Heart left ventricle (tissue), 16 donors: ENCODE measurements around the gene CLIP2. TPM values are rescaled to one million over a fixed set of nuclear protein-coding genes. Genes with fewer than 3 reads are reported as not detected.
"Not testable (repeated sequence)": the region's sequence is repeated elsewhere in the genome, so short reads cannot be mapped to it uniquely, and the experiment has no call there.

Experiments
- ATAC-seq, 4 donors: fragments of 200-7000 bp; cut with Tn5 transposase; one replicate each; pipeline ENCODE4 v1.9.1; 2020 to 2022; ENCODE audit warnings: moderate library complexity in 4 of 4, mild to moderate bottlenecking in 3 of 4, moderate number of reproducible peaks in 1 of 4
- DNase-seq, 5 donors: peaks; one replicate each; pipeline ENCODE4 v3.0.0-alpha.2; 2020
- H3K27ac ChIP-seq, 12 donors: fragments of 200-600 bp; sonication (generic) in 4 of 12; one replicate each; pipeline versions ENCODE4 v1.5.0 to v1.8.0; 2016 to 2022; ENCODE audit warnings: mild to moderate bottlenecking in 2 of 12
- H3K27me3 ChIP-seq, 9 donors: fragments of 200-600 bp; sonication (generic) in 2 of 9; one replicate each; pipeline versions ENCODE4 v1.5.1 to v1.8.0; 2016 to 2022; ENCODE audit warnings: mild to moderate bottlenecking in 3 of 9
- H3K36me3 ChIP-seq, 9 donors: fragments of 200-600 bp; sonication (generic) in 2 of 9; one replicate each; pipeline versions ENCODE4 v1.5.0 to v1.8.0; 2018 to 2022; ENCODE audit warnings: mild to moderate bottlenecking in 2 of 9
- H3K4me1 ChIP-seq, 12 donors: fragments of 200-600 bp; sonication (generic) in 4 of 12; one replicate each; pipeline versions ENCODE4 v1.5.0 to v1.8.0; 2016 to 2022; ENCODE audit warnings: mild to moderate bottlenecking in 3 of 12
- H3K4me3 ChIP-seq, 12 donors: fragments of 200-600 bp; sonication (generic) in 4 of 12; one replicate each; pipeline versions ENCODE4 v1.5.0 to v1.8.0; 2017 to 2022; ENCODE audit warnings: mild to moderate bottlenecking in 9 of 12, moderate library complexity in 4 of 12
- H3K9me3 ChIP-seq, 12 donors: fragments of 200-600 bp; sonication (generic) in 4 of 12; one replicate each; pipeline versions ENCODE4 v1.5.0 to v1.8.0; 2016 to 2022; ENCODE audit warnings: mild to moderate bottlenecking in 1 of 12
- CTCF ChIP-seq, 12 donors: fragments of 200-600 bp; sonication (generic) in 4 of 12; IDR thresholded peaks; one replicate each; pipeline versions ENCODE4 v1.5.0 to v1.8.0; 2018 to 2022; ENCODE audit warnings: antibody characterized with exemption in 12 of 12, mild to moderate bottlenecking in 5 of 12
- POLR2A ChIP-seq, 2 donors: fragments of 450-650 bp; IDR thresholded peaks; one replicate each; pipeline ENCODE4 v1.6.1; 2017; ENCODE audit warnings: antibody characterized with exemption in 2 of 2, mild to moderate bottlenecking in 2 of 2, moderate library complexity in 2 of 2
- WGBS, 4 donors: extraction: QIAGEN DNeasy Blood & Tissue Kit in 2 of 4; methylation state at CpG; one replicate each; pipeline versions ENCODE4 v1.1.5 to v1.1.7; 2013 to 2018; 5-methylcytosine and 5-hydroxymethylcytosine counted together
- intact Hi-C, 10 donors: fragments of 100-400 bp; cut with DNase I; formaldehyde crosslinking; loops; one replicate each; pipeline versions ENCODE4 v1.11.1 to v1.14.2; 2022
- polyA plus RNA-seq, 2 donors: library from polyadenylated mRNA; stranded (reverse); fragments of 200-250 nt; gene quantifications; one replicate each; pipeline ENCODE4 v1.2.3, GENCODE V29; 2013
- total RNA-seq, 9 donors: library from RNA; depleted of rRNA in 2 of 9; stranded (reverse); fragments of >200 nt in 2 of 9; fragmentation: NEBNext Ultra II Directional in 3 of 9; extraction: Animal tissue kit (Norgen Biotek cat#: 25700) in 3 of 9; gene quantifications; one replicate each; pipeline versions ENCODE4 v1.1.0 to v1.2.4, GENCODE V29; 2016 to 2023
- donor health status: ischemic (EF 13 %, LVEDD 7.1; RV severe dilation, severe dysfunction).
- donor health status: healthy with polysubstance abuse.
- donor health status: DM: no; HTN: yes; CAD: no.
- donor health status: DM: no; HTN: no; CAD: no.
- donor health status: ischemic (EF 25% LVEDD 6.9; RV normal size, moderate dysfunction).
- donor health status: ischemic (EF 25% LVEDD 5.7; RV mildly dilated, moderate dysfunction).
- donor health status: healthy.
- donor health status: DM: yes; HTN: yes; CAD: no.
- donor health status: ischemic (EF 35%, LVEDD 5.7; RV mildly dilated, moderate dysfunction).
- donor health status: nonischemic (EF 11% LVEDD 7.7; RV severe dilation, severe dysfunction).
- donor health status: DM: yes; HTN: yes; CAD: no.
- donor health status: PGD.
- donor health status: ischemic (EF 29% LVEDD 5.4; RV normal size, mild dysfunction).
- donor health status: nonischemic (EF 23%, LVEDD 6.1; RV moderate dilation, normal function).

CLIP2 gene
- total and polyA plus RNA-seq, 11 donors = 4.2 to 17.7 (median 9.0) TPM

GRCh38 chr7:74338366-74339108 lies 49.3 kb downstream of the CLIP2 start:
- no peaks in the 10 kb centered on the region for H3K27me3 ChIP-seq
- WGBS, 4 donors = 95 to 97% (median 96%) methylated on average over 31 to 52 of the region's 52 CpGs

GRCh38 chr7:74339648-74340047 lies 50.4 kb downstream of the CLIP2 start:
- not testable (repeated sequence) for DNase-seq, H3K27me3 ChIP-seq, H3K9me3 ChIP-seq, H3K4me1 ChIP-seq, H3K4me3 ChIP-seq, ATAC-seq, H3K27ac ChIP-seq
- intact Hi-C loops = loop anchor here in 1 of 10 donors (5.0 to 10.0 kb wide), 2 partner anchors 32 to 45 kb away; no protein-coding TSS in a partner anchor
- H3K36me3 ChIP-seq = peaks cover 0 to 23% (median 7%) of the 10 kb centered on the region in 9 donors
- WGBS, 4 donors = 94 to 100% (median 97%) methylated on average over 2 of the region's 2 CpGs

More at GRCh38 chr7:74338366-74339108, 49.3 kb downstream of the CLIP2 start:
- DNase-seq (no peak), ATAC-seq (no peak)
- Histone ChIP-seq H3K4me3 (no peak overlapping the region), H3K4me1 (peaks cover 0 to 9% (median 0%) of the 10 kb centered on the region in 12 donors), H3K27ac (no peak overlapping the region), H3K36me3 (peaks cover 0 to 23% (median 7%) of the 10 kb centered on the region in 9 donors), H3K9me3 (no peaks in the 10 kb centered on the region)
- no peak for TF ChIP-seq POLR2A (IDR thresholded peaks at IDR 0.05)
- TF ChIP-seq CTCF (IDR thresholded peaks at IDR 0.05) = no peak
- intact Hi-C loops = loop anchor here in 1 of 10 donors (10.0 kb wide), 1 partner anchor 46 kb away; no protein-coding TSS in a partner anchor

- Histone ChIP-seq H3K9me3 (no peaks in the 10 kb centered on the region), H3K4me3 (no peak overlapping the region), H3K27ac (no peak overlapping the region), H3K4me1 (no peaks in the 10 kb centered on the region), H3K36me3 (peaks cover 0 to 23% (median 7%) of the 10 kb centered on the region in 9 donors), H3K27me3 (no peaks in the 10 kb centered on the region)
- intact Hi-C loops = loop anchor here in 1 of 10 donors (5.0 kb wide), 1 partner anchor 36 kb away; no protein-coding TSS in a partner anchor
- ATAC-seq (peak in 2 of 4 donors; percentile 34 to 60), DNase-seq (no peak)
- TF ChIP-seq POLR2A (IDR thresholded peaks at IDR 0.05) = no peak
- TF ChIP-seq CTCF (IDR thresholded peaks at IDR 0.05) = no peak
- WGBS, 4 donors = 80 to 91% (median 87%) methylated on average over 14 of the region's 14 CpGs
Observed at GRCh38 chr7:74343281-74344131, 54.3 kb downstream of the CLIP2 start.

GRCh38 chr7:74344132-74344496 lies 54.9 kb downstream of the CLIP2 start:
- Histone ChIP-seq H3K9me3 (no peaks in the 10 kb centered on the region), H3K27ac (no peak overlapping the region), H3K36me3 (peaks cover 0 to 16% (median 5%) of the 10 kb centered on the region in 9 donors), H3K27me3 (no peaks in the 10 kb centered on the region), H3K4me1 (no peaks in the 10 kb centered on the region), H3K4me3 (no peak overlapping the region)
- no peak for TF ChIP-seq POLR2A (IDR thresholded peaks at IDR 0.05)
- no peak for TF ChIP-seq CTCF (IDR thresholded peaks at IDR 0.05)
- intact Hi-C loops = loop anchor here in 1 of 10 donors (5.0 kb wide), 1 partner anchor 37 kb away; no protein-coding TSS in a partner anchor
- DNase-seq (no peak), ATAC-seq (no peak)
- 96 to 100% (median 97%) methylated on average over 2 of the region's 2 CpGs for WGBS, 4 donors
